HL-60 (cell line): ENCODE results near the gene TRAPPC1.
"Not testable (repeated sequence)": the region's sequence is repeated elsewhere in the genome, so short reads cannot be mapped to it uniquely, and the experiment has no call there.

Source experiments
- DNase-seq, 2 experiments: peaks; one replicate each; pipeline ENCODE4 v3.0.0-alpha.2; 2010 to 2020; ENCODE audit warnings: low read depth in 1 of 2, low spot score in 1 of 2
- H3K27ac ChIP-seq: fragments of 250-450 bp; sonication (Bioruptor Pico); replicated peaks from 2 replicates; pipeline ENCODE4 v1.5.1; 2020; ENCODE audit warnings: mild to moderate bottlenecking, moderate library complexity
- H3K27me3 ChIP-seq: fragments of 250-450 bp; sonication (Bioruptor Pico); 2 replicates; pipeline ENCODE4 v1.5.1; 2021; ENCODE audit warnings: mild to moderate bottlenecking, moderate library complexity; ENCODE audit not compliant: insufficient read depth, poor library complexity, severe bottlenecking
- H3K4me3 ChIP-seq: replicated peaks from 2 replicates; pipeline ENCODE4 v1.5.1; 2011; ENCODE audit warnings: mild to moderate bottlenecking, control low read depth, low read length; ENCODE audit not compliant: insufficient read depth
- GABPA ChIP-seq: IDR thresholded peaks from 2 replicates; pipeline ENCODE4 v1.6.1; 2012; ENCODE audit warnings: low read depth
- POLR2AphosphoS5 ChIP-seq: IDR thresholded peaks from 2 replicates; pipeline ENCODE4 v1.6.1; 2012; ENCODE audit warnings: low read depth
- SPI1 ChIP-seq: IDR thresholded peaks from 2 replicates; pipeline ENCODE4 v1.6.1; 2012; ENCODE audit warnings: low read depth, mild to moderate bottlenecking, borderline replicate concordance
- TF ChIP-seq, protein P1 (sequence below): IDR thresholded peaks from 2 replicates; pipeline ENCODE4 v1.6.1; 2012; ENCODE audit warnings: low read depth; ENCODE audit not compliant: insufficient replicate concordance
- TF ChIP-seq, protein P2 (sequence below): IDR thresholded peaks from one replicate; pipeline ENCODE4 v1.5.1; 2011; ENCODE audit warnings: low read length, control low read depth, inconsistent platforms; ENCODE audit not compliant: insufficient read depth

Gene TRAPPC1

DNA sequence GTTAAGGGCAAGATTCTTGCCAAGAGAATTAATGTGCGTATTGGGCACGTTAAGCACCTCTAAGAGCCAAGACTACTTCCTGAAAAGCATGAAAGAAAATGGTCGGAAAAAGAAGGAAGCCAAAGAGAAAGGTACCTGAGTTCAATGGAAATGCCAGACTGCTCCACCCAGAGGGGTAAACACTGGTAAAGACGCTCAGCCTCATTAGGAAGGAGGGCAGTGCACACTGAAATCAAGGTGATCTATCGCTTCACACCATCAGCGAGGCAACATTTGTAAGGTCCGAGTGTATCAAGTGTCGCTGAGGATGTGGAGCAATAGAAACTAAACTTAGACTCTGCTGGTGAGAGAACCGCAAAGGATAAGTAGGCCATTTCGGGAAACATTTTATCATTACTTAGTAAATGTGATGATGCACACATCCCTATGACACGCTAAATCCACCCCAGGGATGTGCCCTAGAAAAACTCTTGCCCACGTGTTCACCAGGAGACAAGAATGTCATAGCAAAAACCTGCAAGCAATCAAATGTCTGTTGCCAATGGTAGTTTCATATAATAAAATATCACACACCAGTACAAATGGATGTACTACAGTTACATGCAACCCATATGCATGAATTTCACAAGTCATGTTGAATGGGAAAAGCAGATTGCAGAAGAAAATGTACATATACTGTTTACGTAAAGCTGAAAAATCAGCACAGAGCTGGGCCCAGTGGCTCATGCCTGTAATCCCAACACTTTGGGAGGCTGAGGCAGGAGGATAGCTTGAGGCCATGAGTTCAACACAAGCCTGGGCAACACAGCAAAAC lies 23.9 kb upstream of the TRAPPC1 start:
- TF ChIP-seq GABPA: no peak
- Histone ChIP-seq H3K27ac (no peak overlapping the region), H3K4me3 (no peak overlapping the region), H3K27me3 (no peaks in the 10 kb centered on the region)
- no peak for DNase-seq

DNA sequence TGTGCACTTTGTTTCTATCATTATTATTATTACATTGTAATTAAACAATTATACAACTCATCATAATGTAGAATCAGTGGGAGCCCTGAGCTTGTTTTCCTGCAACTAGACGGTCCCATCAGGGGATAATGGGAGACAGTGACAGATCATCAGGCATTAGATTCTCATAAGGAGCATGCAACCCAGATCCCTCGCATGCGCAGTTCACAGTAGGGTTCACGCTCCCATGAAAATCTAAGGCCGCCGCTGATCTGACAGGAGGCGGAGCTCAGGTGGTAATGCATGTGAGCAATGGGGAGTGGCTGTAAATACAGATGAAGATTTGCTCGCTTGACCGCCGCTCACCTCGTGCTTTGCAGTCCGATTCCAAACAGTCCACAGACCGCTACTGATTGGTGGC lies 21.5 kb upstream of the TRAPPC1 start:
- H3K27me3 ChIP-seq, DNase-seq, H3K4me3 ChIP-seq, H3K27ac ChIP-seq: not testable (repeated sequence)

DNA sequence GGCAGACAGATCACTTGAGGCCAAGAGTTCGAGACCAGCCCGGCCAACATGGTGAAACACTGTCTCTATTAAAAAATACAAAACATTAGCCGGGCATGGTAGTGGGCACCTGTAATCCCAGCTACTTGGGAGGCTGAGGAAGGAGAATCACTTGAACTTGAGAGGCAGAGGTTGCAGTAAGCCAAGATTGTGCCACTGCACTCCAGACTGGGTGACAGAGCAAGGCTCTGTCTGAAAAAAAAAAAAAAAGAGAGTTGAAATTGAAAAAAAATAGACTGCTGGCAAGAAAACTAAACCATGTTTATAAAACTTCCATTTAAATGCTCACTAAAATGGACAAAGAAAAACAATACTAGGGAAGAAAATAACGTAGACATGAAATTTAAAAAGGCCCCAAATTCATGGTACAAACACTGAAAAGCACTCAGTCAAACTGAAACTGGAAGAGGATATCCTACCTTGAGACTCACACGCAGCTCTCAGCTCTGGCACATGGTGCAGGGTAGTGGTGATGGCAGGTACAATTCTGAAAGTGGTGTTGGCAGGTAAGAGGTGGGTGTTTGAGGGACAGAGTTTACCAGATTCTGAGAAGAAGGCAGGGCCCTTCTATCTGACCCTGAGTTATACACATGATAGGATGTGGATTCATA lies 19.5 kb upstream of the TRAPPC1 start:
- Histone ChIP-seq H3K27ac (no peak overlapping the region), H3K27me3 (no peaks in the 10 kb centered on the region), H3K4me3 (no peak overlapping the region)
- DNase-seq: no peak
- TF ChIP-seq POLR2AphosphoS5: no peak
- TF ChIP-seq, protein P1, sequence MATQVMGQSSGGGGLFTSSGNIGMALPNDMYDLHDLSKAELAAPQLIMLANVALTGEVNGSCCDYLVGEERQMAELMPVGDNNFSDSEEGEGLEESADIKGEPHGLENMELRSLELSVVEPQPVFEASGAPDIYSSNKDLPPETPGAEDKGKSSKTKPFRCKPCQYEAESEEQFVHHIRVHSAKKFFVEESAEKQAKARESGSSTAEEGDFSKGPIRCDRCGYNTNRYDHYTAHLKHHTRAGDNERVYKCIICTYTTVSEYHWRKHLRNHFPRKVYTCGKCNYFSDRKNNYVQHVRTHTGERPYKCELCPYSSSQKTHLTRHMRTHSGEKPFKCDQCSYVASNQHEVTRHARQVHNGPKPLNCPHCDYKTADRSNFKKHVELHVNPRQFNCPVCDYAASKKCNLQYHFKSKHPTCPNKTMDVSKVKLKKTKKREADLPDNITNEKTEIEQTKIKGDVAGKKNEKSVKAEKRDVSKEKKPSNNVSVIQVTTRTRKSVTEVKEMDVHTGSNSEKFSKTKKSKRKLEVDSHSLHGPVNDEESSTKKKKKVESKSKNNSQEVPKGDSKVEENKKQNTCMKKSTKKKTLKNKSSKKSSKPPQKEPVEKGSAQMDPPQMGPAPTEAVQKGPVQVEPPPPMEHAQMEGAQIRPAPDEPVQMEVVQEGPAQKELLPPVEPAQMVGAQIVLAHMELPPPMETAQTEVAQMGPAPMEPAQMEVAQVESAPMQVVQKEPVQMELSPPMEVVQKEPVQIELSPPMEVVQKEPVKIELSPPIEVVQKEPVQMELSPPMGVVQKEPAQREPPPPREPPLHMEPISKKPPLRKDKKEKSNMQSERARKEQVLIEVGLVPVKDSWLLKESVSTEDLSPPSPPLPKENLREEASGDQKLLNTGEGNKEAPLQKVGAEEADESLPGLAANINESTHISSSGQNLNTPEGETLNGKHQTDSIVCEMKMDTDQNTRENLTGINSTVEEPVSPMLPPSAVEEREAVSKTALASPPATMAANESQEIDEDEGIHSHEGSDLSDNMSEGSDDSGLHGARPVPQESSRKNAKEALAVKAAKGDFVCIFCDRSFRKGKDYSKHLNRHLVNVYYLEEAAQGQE: no peak
- TF ChIP-seq, protein P2, sequence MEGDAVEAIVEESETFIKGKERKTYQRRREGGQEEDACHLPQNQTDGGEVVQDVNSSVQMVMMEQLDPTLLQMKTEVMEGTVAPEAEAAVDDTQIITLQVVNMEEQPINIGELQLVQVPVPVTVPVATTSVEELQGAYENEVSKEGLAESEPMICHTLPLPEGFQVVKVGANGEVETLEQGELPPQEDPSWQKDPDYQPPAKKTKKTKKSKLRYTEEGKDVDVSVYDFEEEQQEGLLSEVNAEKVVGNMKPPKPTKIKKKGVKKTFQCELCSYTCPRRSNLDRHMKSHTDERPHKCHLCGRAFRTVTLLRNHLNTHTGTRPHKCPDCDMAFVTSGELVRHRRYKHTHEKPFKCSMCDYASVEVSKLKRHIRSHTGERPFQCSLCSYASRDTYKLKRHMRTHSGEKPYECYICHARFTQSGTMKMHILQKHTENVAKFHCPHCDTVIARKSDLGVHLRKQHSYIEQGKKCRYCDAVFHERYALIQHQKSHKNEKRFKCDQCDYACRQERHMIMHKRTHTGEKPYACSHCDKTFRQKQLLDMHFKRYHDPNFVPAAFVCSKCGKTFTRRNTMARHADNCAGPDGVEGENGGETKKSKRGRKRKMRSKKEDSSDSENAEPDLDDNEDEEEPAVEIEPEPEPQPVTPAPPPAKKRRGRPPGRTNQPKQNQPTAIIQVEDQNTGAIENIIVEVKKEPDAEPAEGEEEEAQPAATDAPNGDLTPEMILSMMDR: no peak
- no peak for TF ChIP-seq GABPA
- TF ChIP-seq SPI1: no peak

DNA sequence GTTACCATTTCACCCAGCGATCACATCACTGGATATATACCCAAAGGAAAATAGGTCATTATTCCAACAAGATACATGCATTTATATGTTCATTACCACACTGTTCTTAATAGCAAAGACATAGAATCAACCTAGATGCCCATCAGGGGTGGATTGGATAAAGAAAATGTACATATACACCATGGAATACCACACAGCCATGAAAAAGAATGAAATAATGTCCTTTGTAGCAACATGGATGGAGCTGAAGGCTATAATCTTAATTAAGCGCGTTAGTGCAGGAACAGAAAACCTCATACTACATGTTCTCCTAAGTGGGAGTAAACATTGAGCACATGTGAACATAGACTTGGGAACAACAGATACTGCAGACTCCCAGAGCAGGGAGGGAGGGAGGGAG lies 18.8 kb upstream of the TRAPPC1 start:
- no peak for TF ChIP-seq GABPA
- TF ChIP-seq POLR2AphosphoS5: no peak
- TF ChIP-seq, protein P1: no peak
- TF ChIP-seq, protein P2: no peak
- no peak for TF ChIP-seq SPI1
- no peaks in the 10 kb centered on the region for H3K27me3 ChIP-seq
- no peak overlapping the region for H3K4me3 ChIP-seq
- no peak overlapping the region for H3K27ac ChIP-seq
- DNase-seq: no peak

DNA sequence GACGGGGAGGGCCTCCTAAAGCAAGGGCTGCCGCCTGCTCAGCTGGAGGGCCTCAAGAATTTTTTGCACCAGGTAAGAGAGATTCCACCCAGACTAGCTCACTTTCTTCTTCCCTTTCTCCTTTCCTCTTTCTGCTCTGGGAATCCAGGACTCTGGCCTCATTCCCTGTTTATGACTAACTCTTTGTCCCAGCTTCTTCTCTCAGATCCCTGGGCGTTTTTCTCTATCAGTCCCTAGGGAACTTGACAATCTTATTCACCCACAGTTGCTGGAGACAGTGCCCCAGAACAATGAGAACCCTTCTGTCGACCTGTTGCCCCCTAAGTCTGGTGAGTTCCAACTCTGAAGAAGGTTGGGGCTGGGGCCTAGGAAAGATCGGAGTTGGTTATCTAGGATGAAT lies 15.9 kb upstream of the TRAPPC1 start:
- no peak for DNase-seq
- TF ChIP-seq POLR2AphosphoS5: no peak
- TF ChIP-seq, protein P1: no peak
- H3K4me3 ChIP-seq: no peak overlapping the region
- H3K27me3 ChIP-seq: no peaks in the 10 kb centered on the region
- no peak overlapping the region for H3K27ac ChIP-seq
